IMR-90 (cell line): ENCODE results near the gene POU2F1. TPM values are rescaled to one million over a fixed set of nuclear protein-coding genes. Genes with fewer than 3 reads are reported as not detected.

Experiments used
- ATAC-seq: fragments of 200-7000 bp; cut with Tn5 transposase; 2 replicates; pipeline ENCODE4 v1.9.1; 2020; ENCODE audit warnings: low read depth, mild to moderate bottlenecking, moderate library complexity
- BruUV-seq: library from RNA; stranded (reverse); fragments of 400-500 nt; replicated peaks from 2 replicates; lab custom pipeline; 2021; lab: Mats Ljungman, UMichigan
- CTCF ChIA-PET: fragments of 300-600 bp; formaldehyde crosslinking; extraction: SDS; loops from one replicate; lab custom pipeline; 2021; ENCODE audit warnings: antibody characterized with exemption; lab: Yijun Ruan, JAX
- POLR2A ChIA-PET: fragments of 300-600 bp; sonication (Branson Sonifier 250); formaldehyde crosslinking; loops from one replicate; lab custom pipeline; 2022; ENCODE audit warnings: antibody characterized with exemption; ENCODE audit not compliant: unreplicated experiment; lab: Charles Lee
- DNase-seq: peaks from one replicate; pipeline ENCODE4 v3.0.0; 2013
- H2AFZ ChIP-seq: replicated peaks from 2 replicates; pipeline ENCODE3; 2013; ENCODE audit warnings: low read length, mild to moderate bottlenecking; ENCODE audit not compliant: poor library complexity
- H2AK5ac ChIP-seq: 2 replicates; pipeline ENCODE4 v1.6.1; 2013; ENCODE audit warnings: low read depth, low read length, inconsistent platforms
- H2AK9ac ChIP-seq: replicated peaks from 2 replicates; pipeline ENCODE3; 2013; ENCODE audit warnings: mild to moderate bottlenecking, low read depth, low read length, moderate library complexity; ENCODE audit not compliant: poor library complexity
- H2BK120ac ChIP-seq: 2 replicates; pipeline ENCODE4 v1.6.1; 2013; ENCODE audit warnings: low read depth, low read length, inconsistent platforms
- H2BK15ac ChIP-seq: 3 replicates; pipeline ENCODE4 v1.6.1; 2013; ENCODE audit warnings: low read depth, low read length, inconsistent platforms
- H2BK20ac ChIP-seq: 2 replicates; pipeline ENCODE4 v1.6.1; 2013; ENCODE audit warnings: low read depth, mild to moderate bottlenecking, inconsistent platforms, low read length, moderate library complexity
- H2BK5ac ChIP-seq: 2 replicates; pipeline ENCODE4 v1.6.1; 2013; ENCODE audit warnings: mild to moderate bottlenecking, low read depth, low read length, inconsistent platforms; ENCODE audit not compliant: poor library complexity, severe bottlenecking
- H3K14ac ChIP-seq: replicated peaks from 2 replicates; pipeline ENCODE4 v1.6.1; 2013; ENCODE audit warnings: low read depth, low read length, inconsistent platforms
- H3K18ac ChIP-seq: 2 replicates; pipeline ENCODE4 v1.6.1; 2013; ENCODE audit warnings: low read depth, low read length, control low read depth
- H3K23ac ChIP-seq: 2 replicates; pipeline ENCODE4 v1.6.1; 2013; ENCODE audit warnings: low read depth, low read length, inconsistent platforms
- H3K27ac ChIP-seq: 2 replicates; pipeline ENCODE4 v1.5.1; 2013; ENCODE audit warnings: mild to moderate bottlenecking, control low read depth, low read length; ENCODE audit not compliant: insufficient read depth
- H3K27me3 ChIP-seq: 2 replicates; pipeline ENCODE4 v1.6.1; 2013; ENCODE audit warnings: low read length; ENCODE audit not compliant: control insufficient read depth, insufficient read depth
- H3K36me3 ChIP-seq: 2 replicates; pipeline ENCODE4 v1.6.1; 2013; ENCODE audit warnings: low read length, mixed read lengths; ENCODE audit not compliant: control insufficient read depth, insufficient read depth
- H3K4ac ChIP-seq: 2 replicates; pipeline ENCODE4 v1.6.1; 2013; ENCODE audit warnings: low read depth, low read length, inconsistent platforms
- H3K4me1 ChIP-seq: 2 replicates; pipeline ENCODE4 v1.6.1; 2013; ENCODE audit warnings: low read length, mixed read lengths; ENCODE audit not compliant: control insufficient read depth, insufficient read depth
- H3K4me2 ChIP-seq: 2 replicates; pipeline ENCODE4 v1.6.1; 2013; ENCODE audit warnings: low read depth, mild to moderate bottlenecking, control low read depth, low read length, moderate library complexity
- H3K4me3 ChIP-seq: 2 replicates; pipeline ENCODE4 v1.5.1; 2013; ENCODE audit warnings: low read depth, mild to moderate bottlenecking, control low read depth, low read length, moderate library complexity; ENCODE audit not compliant: insufficient read depth
- H3K56ac ChIP-seq: 2 replicates; pipeline ENCODE4 v1.6.1; 2013; ENCODE audit warnings: low read length, inconsistent platforms; ENCODE audit not compliant: insufficient read depth; ENCODE audit errors: extremely low read depth
- H3K79me1 ChIP-seq, 2 experiments: 2 replicates each; pipeline ENCODE4 v1.6.1; 2013; ENCODE audit warnings: low read length in 2 of 2, inconsistent platforms in 1 of 2, low read depth in 1 of 2
- H3K9ac ChIP-seq: 2 replicates; pipeline ENCODE4 v1.6.1; 2013; ENCODE audit warnings: low read depth, low read length, control low read depth
- H3K9me1 ChIP-seq: 2 replicates; pipeline ENCODE4 v1.6.1; 2013; ENCODE audit warnings: low read length, inconsistent platforms; ENCODE audit not compliant: insufficient read depth
- H3K9me3 ChIP-seq: 2 replicates; pipeline ENCODE4 v1.6.1; 2013; ENCODE audit warnings: low read length; ENCODE audit not compliant: control insufficient read depth, insufficient read depth
- H4K20me1 ChIP-seq: 2 replicates; pipeline ENCODE4 v1.6.1; 2013; ENCODE audit warnings: low read length, inconsistent platforms; ENCODE audit not compliant: insufficient read depth
- H4K5ac ChIP-seq: 2 replicates; pipeline ENCODE4 v1.6.1; 2013; ENCODE audit warnings: mild to moderate bottlenecking, low read depth, low read length, control low read depth
- H4K8ac ChIP-seq, 2 experiments: 2 replicates each; pipeline ENCODE4 v1.6.1; 2013; ENCODE audit warnings: low read depth in 2 of 2, low read length in 2 of 2, control low read depth in 1 of 2, inconsistent platforms in 1 of 2
- H4K91ac ChIP-seq: 2 replicates; pipeline ENCODE4 v1.6.1; 2013; ENCODE audit warnings: low read depth, low read length, inconsistent platforms; ENCODE audit not compliant: insufficient read depth
- BHLHE40 ChIP-seq: fragments of 150-350 bp; IDR thresholded peaks from 2 replicates; pipeline ENCODE4 v1.6.1; 2016; ENCODE audit warnings: mild to moderate bottlenecking, low read depth, low read length
- MAZ ChIP-seq: IDR thresholded peaks from 2 replicates; pipeline ENCODE4 v1.6.1; 2012; ENCODE audit warnings: low read depth, mild to moderate bottlenecking, low read length, improper control_type of control experiment, moderate library complexity, borderline replicate concordance
- MXI1 ChIP-seq: IDR thresholded peaks from 2 replicates; pipeline ENCODE4 v1.6.1; 2012; ENCODE audit warnings: low read depth, mild to moderate bottlenecking, low read length, moderate library complexity, borderline replicate concordance
- RAD21 ChIP-seq: IDR thresholded peaks from 2 replicates; pipeline ENCODE4 v1.6.1; 2012; ENCODE audit warnings: low read length, improper control_type of control experiment
- RCOR1 ChIP-seq: IDR thresholded peaks from 2 replicates; pipeline ENCODE4 v1.6.1; 2012; ENCODE audit warnings: mild to moderate bottlenecking, low read length, improper control_type of control experiment; ENCODE audit not compliant: insufficient replicate concordance
- USF2 ChIP-seq: fragments of 150-350 bp; IDR thresholded peaks from 2 replicates; pipeline ENCODE4 v1.6.1; 2017; ENCODE audit warnings: mild to moderate bottlenecking, antibody characterized with exemption, low read length, low read depth
- WGBS, 2 experiments: methylation state at CpG; one replicate each; pipeline versions ENCODE4 v1.1.5 to v1.1.7; 2013; ENCODE audit warnings: missing lambda C conversion rate in 2 of 2; ENCODE audit not compliant: insufficient read length in 1 of 2; ENCODE audit errors: extremely low coverage in 2 of 2; 5-methylcytosine and 5-hydroxymethylcytosine counted together
- dilution Hi-C: fragments of 300-500 bp; cut with HindIII; formaldehyde crosslinking; loops from one replicate; pipeline ENCODE4 v1.14.3; 2018; ENCODE audit warnings: low sequenced_read_pairs; ENCODE audit not compliant: unreplicated experiment
- in situ Hi-C: fragments of 300-500 bp; cut with MboI; formaldehyde crosslinking; loops from 3 replicates; pipeline ENCODE4 v1.14.3; 2019; ENCODE audit warnings: low sequenced_read_pairs, inconsistent platforms, mixed read lengths
- intact Hi-C: fragments of 100-400 bp; cut with micrococcal nuclease; formaldehyde crosslinking; loops from 2 replicates; pipeline ENCODE4 v1.10.0; 2022
- polyA plus RNA-seq, 3 experiments: library from polyadenylated mRNA; depleted of rRNA; stranded (reverse); fragments of >200 nt; gene quantifications; 2 replicates each; pipeline ENCODE4 v1.2.3, GENCODE V29; 2012; ENCODE audit warnings: low replicate concordance in 1 of 3
- total RNA-seq: library from RNA; depleted of rRNA; stranded (reverse); fragments of >200 nt; gene quantifications from 2 replicates; pipeline ENCODE4 v1.2.3, GENCODE V29; 2012

Gene POU2F1
- total and polyA plus RNA-seq, 2 of the 4 experiments (the other 2 are of a cell fraction), result 1.2 to 3.4 TPM

GRCh38 chr1:167293057-167293456 lies 72.4 kb downstream of the POU2F1 start:
- no peak overlapping the region for H2BK5ac ChIP-seq
- CTCF ChIA-PET, result no interaction called here

More at GRCh38 chr1:167293057-167293456, 72.4 kb downstream of the POU2F1 start:
- WGBS, 2 experiments, result no CpG with 5 or more reads among the region's 4 CpGs
- Histone ChIP-seq H3K27ac (no peak overlapping the region), H4K8ac (no peak overlapping the region), H2BK15ac (no peak overlapping the region), H3K18ac (no peak overlapping the region), H4K20me1 (no peaks in the 10 kb centered on the region), H3K14ac (no peak overlapping the region), H4K5ac (no peak overlapping the region), H2AFZ (no peak overlapping the region), H2BK120ac (no peak overlapping the region), H3K79me1 (peaks cover 5 to 8% of the 10 kb centered on the region in 2 experiments; a peak in 3 of 4 replicates), H3K23ac (no peak overlapping the region), H3K4ac (no peak overlapping the region), H3K9me3 (no peaks in the 10 kb centered on the region), H2AK9ac (no peak overlapping the region), H3K27me3 (no peaks in the 10 kb centered on the region), H3K4me3 (no peak overlapping the region), H3K36me3 (no peaks in the 10 kb centered on the region), H3K56ac (no peak overlapping the region), H2AK5ac (no peak overlapping the region), H3K9me1 (no peaks in the 10 kb centered on the region; the same call in 1 of the 2 replicates), H3K4me1 (0 out of 2 replicates have a peak, but pooled peaks cover 2% of the 10 kb centered on the region), H3K4me2 (no peak overlapping the region), H4K91ac (no peak overlapping the region), H3K9ac (no peak overlapping the region), H2BK20ac (no peak overlapping the region)
- no peak for TF ChIP-seq RAD21
- TF ChIP-seq MXI1, result no peak
- TF ChIP-seq RCOR1, result no peak
- no peak for TF ChIP-seq MAZ
- TF ChIP-seq BHLHE40, result no peak
- no peak for TF ChIP-seq USF2
- DNase-seq, result no peak
- POLR2A ChIA-PET, result no interaction called here
- in situ Hi-C loops, result no loop called here
- no TSS peak for BruUV-seq
- ATAC-seq, result no peak
- dilution Hi-C loops, result no loop called here
- intact Hi-C loops, result loop anchor here (5.0 kb wide), 1 partner anchor 49 kb away; no protein-coding TSS in a partner anchor
